ENCODE results near the gene GPD1.
"Not testable (repeated sequence)": the region's sequence is repeated elsewhere in the genome, so short reads cannot be mapped to it uniquely, and the experiment has no call there.

DNA sequence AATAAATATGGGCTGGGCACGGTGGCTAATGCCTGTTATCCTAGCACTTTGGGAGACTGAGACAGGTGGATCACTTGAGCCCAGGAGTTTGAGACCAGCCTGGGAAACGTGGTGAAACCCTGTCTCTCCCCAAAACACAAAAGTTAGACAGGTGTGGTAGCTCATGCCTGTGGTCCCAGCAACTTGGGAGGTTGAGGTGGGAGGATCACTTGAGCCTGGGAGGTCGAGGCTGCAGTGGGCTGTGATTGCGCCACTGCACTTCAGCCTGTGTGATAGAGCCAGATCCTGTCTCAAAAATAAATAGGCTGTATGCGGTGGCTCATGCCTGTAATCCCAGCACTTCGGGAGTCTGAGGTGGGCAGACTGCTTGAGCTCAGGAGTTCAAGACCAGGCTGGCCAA lies 44.2 kb downstream of the GPD1 start:
- TF ChIP-seq, protein P1, sequence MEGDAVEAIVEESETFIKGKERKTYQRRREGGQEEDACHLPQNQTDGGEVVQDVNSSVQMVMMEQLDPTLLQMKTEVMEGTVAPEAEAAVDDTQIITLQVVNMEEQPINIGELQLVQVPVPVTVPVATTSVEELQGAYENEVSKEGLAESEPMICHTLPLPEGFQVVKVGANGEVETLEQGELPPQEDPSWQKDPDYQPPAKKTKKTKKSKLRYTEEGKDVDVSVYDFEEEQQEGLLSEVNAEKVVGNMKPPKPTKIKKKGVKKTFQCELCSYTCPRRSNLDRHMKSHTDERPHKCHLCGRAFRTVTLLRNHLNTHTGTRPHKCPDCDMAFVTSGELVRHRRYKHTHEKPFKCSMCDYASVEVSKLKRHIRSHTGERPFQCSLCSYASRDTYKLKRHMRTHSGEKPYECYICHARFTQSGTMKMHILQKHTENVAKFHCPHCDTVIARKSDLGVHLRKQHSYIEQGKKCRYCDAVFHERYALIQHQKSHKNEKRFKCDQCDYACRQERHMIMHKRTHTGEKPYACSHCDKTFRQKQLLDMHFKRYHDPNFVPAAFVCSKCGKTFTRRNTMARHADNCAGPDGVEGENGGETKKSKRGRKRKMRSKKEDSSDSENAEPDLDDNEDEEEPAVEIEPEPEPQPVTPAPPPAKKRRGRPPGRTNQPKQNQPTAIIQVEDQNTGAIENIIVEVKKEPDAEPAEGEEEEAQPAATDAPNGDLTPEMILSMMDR (IDR thresholded peaks at IDR 0.05 in 8 of 11, conservative IDR thresholded peaks at IDR 0.05 in 3 of 11): not testable (repeated sequence)
- TF ChIP-seq POLR2A, POLR2AphosphoS5 (IDR thresholded peaks at IDR 0.05): not testable (repeated sequence)

Measured in spleen (tissue), 7 donors.